H1 (cell line): Measurements from ENCODE around the gene PARD3. TPM values are rescaled to one million over a fixed set of nuclear protein-coding genes. Genes with fewer than 3 reads are reported as not detected.
A peak's percentile ranks its signal among the peaks of the same experiment; 100 is the strongest.

ENCODE experiments used
- CTCF ChIA-PET: fragments of 300-600 bp; sonication (Branson Sonifier 250); formaldehyde crosslinking; loops from one replicate; lab custom pipeline; 2021; ENCODE audit not compliant: partially characterized antibody; lab: Charles Lee
- POLR2A ChIA-PET: fragments of 300-600 bp; sonication (Branson Sonifier 250); formaldehyde crosslinking; loops from one replicate; lab custom pipeline; 2021; ENCODE audit warnings: inconsistent platforms; ENCODE audit not compliant: partially characterized antibody; lab: Charles Lee
- DNase-seq, 2 experiments: peaks; one replicate each; pipeline versions ENCODE4 v3.0.0 to v3.0.0-alpha.2; 2010 to 2022; ENCODE audit warnings: low spot score in 2 of 2, low read depth in 1 of 2, mixed read lengths in 1 of 2
- FAIRE-seq: peaks from 2 replicates; lab custom pipeline; 2011; peaks lifted over from hg19 to GRCh38; lab: Jason Lieb, UNC
- H2AFZ ChIP-seq: 2 replicates; pipeline ENCODE4 v1.8.1; 2012; ENCODE audit warnings: low read length, inconsistent platforms
- H2AK5ac ChIP-seq: 2 replicates; pipeline ENCODE4 v1.6.1; 2013; ENCODE audit warnings: low read depth, low read length
- H2BK120ac ChIP-seq: replicated peaks from 2 replicates; pipeline ENCODE3; 2013; ENCODE audit warnings: low read depth, low read length, inconsistent platforms
- H2BK12ac ChIP-seq: 2 replicates; pipeline ENCODE4 v1.6.1; 2013; ENCODE audit warnings: low read depth, low read length
- H2BK15ac ChIP-seq: 2 replicates; pipeline ENCODE4 v1.6.1; 2013; ENCODE audit warnings: low read length
- H2BK20ac ChIP-seq: 2 replicates; pipeline ENCODE4 v1.6.1; 2013; ENCODE audit warnings: low read length
- H2BK5ac ChIP-seq: 2 replicates; pipeline ENCODE4 v1.6.1; 2013; ENCODE audit warnings: low read depth, low read length
- H3K14ac ChIP-seq: 2 replicates; pipeline ENCODE4 v1.6.1; 2013; ENCODE audit warnings: inconsistent platforms; ENCODE audit not compliant: insufficient read length
- H3K18ac ChIP-seq: 2 replicates; pipeline ENCODE4 v1.6.1; 2013; ENCODE audit warnings: low read length; ENCODE audit errors: extremely low read depth
- H3K23ac ChIP-seq: 2 replicates; pipeline ENCODE4 v1.6.1; 2013; ENCODE audit warnings: inconsistent platforms; ENCODE audit not compliant: insufficient read length
- H3K23me2 ChIP-seq: 2 replicates; pipeline ENCODE4 v1.6.1; 2013; ENCODE audit warnings: low read depth, low read length
- H3K27ac ChIP-seq: 2 replicates; pipeline ENCODE4 v1.6.1; 2011; ENCODE audit warnings: low read depth, low read length, inconsistent platforms
- H3K27me3 ChIP-seq, 4 experiments: replicated peaks in 1 of 4; 1 replicate in 1 of 4; 2 replicates in 3 of 4; pipeline versions ENCODE4 v1.6.1 to v1.8.1; 2011 to 2013; ENCODE audit warnings: low read length in 3 of 4, mild to moderate bottlenecking in 3 of 4, inconsistent platforms in 2 of 4, mixed read lengths in 2 of 4, moderate library complexity in 1 of 4; ENCODE audit not compliant: control insufficient read depth in 3 of 4, insufficient read depth in 3 of 4; ENCODE audit errors: extremely low read depth in 1 of 4
- H3K36me3 ChIP-seq, 4 experiments: 2 replicates each; pipeline versions ENCODE4 v1.6.1 to v1.8.1; 2011 to 2013; ENCODE audit warnings: mild to moderate bottlenecking in 4 of 4, low read length in 3 of 4, moderate library complexity in 2 of 4, control low read depth in 1 of 4, inconsistent platforms in 1 of 4; ENCODE audit not compliant: insufficient read depth in 4 of 4, control insufficient read depth in 2 of 4
- H3K4ac ChIP-seq: replicated peaks from 2 replicates; pipeline ENCODE3; 2013; ENCODE audit warnings: low read length, low read depth, mixed read lengths, inconsistent platforms; ENCODE audit not compliant: insufficient read length
- H3K4me1 ChIP-seq, 4 experiments: replicated peaks in 1 of 4; 1 replicate in 1 of 4; 2 replicates in 3 of 4; pipeline versions ENCODE4 v1.6.1 to v1.8.1; 2011 to 2013; ENCODE audit warnings: low read length in 3 of 4, inconsistent platforms in 2 of 4, mixed read lengths in 1 of 4; ENCODE audit not compliant: insufficient read depth in 4 of 4, control insufficient read depth in 3 of 4
- H3K4me2 ChIP-seq, 2 experiments: 2 replicates each; pipeline versions ENCODE4 v1.6.1 to v1.8.1; 2011 to 2013; ENCODE audit warnings: low read depth in 2 of 2, low read length in 2 of 2, control low read depth in 1 of 2, inconsistent platforms in 1 of 2, mild to moderate bottlenecking in 1 of 2; ENCODE audit not compliant: insufficient read depth in 1 of 2
- H3K4me3 ChIP-seq, 4 experiments: fragments of 200-600, 300-600 bp in 1 of 4; sonication (generic), shearing (Covaris generic), sonication (Bioruptor Twin) in 1 of 4; 2 replicates each; pipeline versions ENCODE4 v1.5.1 to v1.8.1; 2011 to 2016; ENCODE audit warnings: low read length in 4 of 4, low read depth in 3 of 4, control low read depth in 2 of 4, inconsistent platforms in 2 of 4, mild to moderate bottlenecking in 2 of 4, mixed read lengths in 1 of 4, moderate library complexity in 1 of 4; ENCODE audit not compliant: insufficient read depth in 2 of 4; ENCODE audit errors: extremely low read depth in 1 of 4
- H3K56ac ChIP-seq: replicated peaks from 2 replicates; pipeline ENCODE3; 2013; ENCODE audit warnings: low read depth, mild to moderate bottlenecking, mixed read lengths, low read length, inconsistent platforms; ENCODE audit not compliant: insufficient read length
- H3K79me1 ChIP-seq: 2 replicates; pipeline ENCODE4 v1.6.1; 2013; ENCODE audit warnings: low read depth, low read length, control low read depth
- H3K79me2 ChIP-seq, 2 experiments: 2 replicates each; pipeline versions ENCODE4 v1.6.1 to v1.8.1; 2012 to 2013; ENCODE audit warnings: low read length in 2 of 2, mild to moderate bottlenecking in 2 of 2, inconsistent platforms in 1 of 2; ENCODE audit not compliant: insufficient read depth in 2 of 2, control insufficient read depth in 1 of 2
- H3K9ac ChIP-seq, 4 experiments: replicated peaks in 1 of 4; 1 replicate in 1 of 4; 2 replicates in 3 of 4; pipeline versions ENCODE4 v1.6.1 to v1.8.1; 2011 to 2013; ENCODE audit warnings: low read depth in 3 of 4, low read length in 3 of 4, control low read depth in 2 of 4, mild to moderate bottlenecking in 2 of 4, moderate library complexity in 2 of 4, inconsistent platforms in 1 of 4; ENCODE audit errors: extremely low read depth in 1 of 4
- H3K9me3 ChIP-seq, 2 experiments: 2 replicates each; pipeline versions ENCODE4 v1.6.1 to v1.8.1; 2012 to 2013; ENCODE audit warnings: mild to moderate bottlenecking in 2 of 2, moderate library complexity in 2 of 2, control low read depth in 1 of 2, inconsistent platforms in 1 of 2, low read depth in 1 of 2, low read length in 1 of 2, mixed read lengths in 1 of 2; ENCODE audit not compliant: insufficient read depth in 2 of 2
- H4K20me1 ChIP-seq, 2 experiments: replicated peaks in 1 of 2; 2 replicates each; pipeline versions ENCODE3 to v1.8.1; 2011 to 2013; ENCODE audit warnings: inconsistent platforms in 2 of 2, low read length in 2 of 2, mild to moderate bottlenecking in 1 of 2; ENCODE audit not compliant: insufficient read depth in 2 of 2, control insufficient read depth in 1 of 2
- H4K5ac ChIP-seq: 2 replicates; pipeline ENCODE4 v1.6.1; 2013; ENCODE audit warnings: low read length, low read depth, mixed read lengths, inconsistent platforms; ENCODE audit not compliant: insufficient read length
- H4K8ac ChIP-seq: 2 replicates; pipeline ENCODE4 v1.8.0; 2013; ENCODE audit warnings: mild to moderate bottlenecking, moderate library complexity, low read length, inconsistent platforms; ENCODE audit not compliant: insufficient read depth; ENCODE audit errors: extremely low read depth
- H4K91ac ChIP-seq: replicated peaks from 2 replicates; pipeline ENCODE3; 2013; ENCODE audit warnings: low read length, mixed read lengths, inconsistent platforms; ENCODE audit not compliant: insufficient read length
- HDAC2 ChIP-seq, 2 experiments: fragments of 300-600 bp in 1 of 2; sonication (generic) in 1 of 2; IDR thresholded peaks; 2 replicates each; pipeline ENCODE4 v1.6.1; 2011 to 2012; ENCODE audit warnings: low read depth in 2 of 2, low read length in 2 of 2, mild to moderate bottlenecking in 2 of 2, moderate library complexity in 2 of 2, borderline replicate concordance in 1 of 2, inconsistent platforms in 1 of 2
- KDM4A ChIP-seq: IDR thresholded peaks from one replicate; pipeline ENCODE4 v1.7.1; 2012; ENCODE audit warnings: low read depth, mild to moderate bottlenecking, moderate library complexity, low read length, inconsistent platforms; ENCODE audit not compliant: severe bottlenecking
- KDM5A ChIP-seq: fragments of 200-600 bp; IDR thresholded peaks from 2 replicates; pipeline ENCODE4 v1.7.1; 2012; ENCODE audit warnings: mild to moderate bottlenecking, low read length, inconsistent platforms, mixed read lengths
- POLR2AphosphoS5 ChIP-seq: IDR thresholded peaks from 2 replicates; pipeline ENCODE4 v1.6.1; 2011; ENCODE audit warnings: low read depth, low read length
- RAD21 ChIP-seq, 2 experiments: IDR thresholded peaks in 1 of 2; conservative IDR thresholded peaks in 1 of 2; 2 replicates each; pipeline ENCODE4 v1.6.1; 2011; ENCODE audit warnings: low read depth in 2 of 2, low read length in 2 of 2, improper control_type of control experiment in 1 of 2, inconsistent platforms in 1 of 2, mild to moderate bottlenecking in 1 of 2, moderate library complexity in 1 of 2
- SP2 ChIP-seq: IDR thresholded peaks from 2 replicates; pipeline ENCODE4 v1.6.1; 2012; ENCODE audit warnings: mild to moderate bottlenecking, low read length, inconsistent platforms
- SRF ChIP-seq: IDR thresholded peaks from 2 replicates; pipeline ENCODE4 v1.6.1; 2011; ENCODE audit warnings: mild to moderate bottlenecking, low read depth, low read length, moderate library complexity
- SUZ12 ChIP-seq: fragments of 200-600 bp; sonication (generic); IDR thresholded peaks from 2 replicates; pipeline ENCODE4 v1.6.1; 2012; ENCODE audit warnings: mild to moderate bottlenecking, inconsistent platforms, low read length, moderate library complexity, mixed read lengths
- WGBS, 2 experiments: shearing (Covaris generic) in 1 of 2; methylation state at CpG; one replicate each; pipeline versions ENCODE4 v1.1.6 to v1.1.7; 2013 to 2015; ENCODE audit warnings: low lambda C conversion rate in 2 of 2, mixed read lengths in 2 of 2, inconsistent platforms in 1 of 2, low coverage in 1 of 2, missing lambda C conversion rate in 1 of 2; ENCODE audit not compliant: insufficient replicate concordance in 2 of 2, insufficient coverage in 1 of 2, insufficient read length in 1 of 2; ENCODE audit errors: extremely low coverage in 1 of 2, missing lambda C conversion rate in 1 of 2; 5-methylcytosine and 5-hydroxymethylcytosine counted together
- polyA plus RNA-seq, 7 experiments: library from polyadenylated mRNA; depleted of rRNA in 3 of 7; stranded (reverse) in 5 of 7; unstranded in 2 of 7; fragments of >200 nt in 5 of 7; fragments of 200-250 nt in 2 of 7; gene quantifications; 1 replicate in 5 of 7; 2 replicates in 1 of 7; 4 replicates in 1 of 7; pipeline versions ENCODE4 v1.2.1 to v1.2.3, GENCODE V29; 2011 to 2013; ENCODE audit warnings: missing spikeins in 2 of 7, mixed read lengths in 2 of 7
- total RNA-seq: library from RNA; stranded (reverse); fragmentation: NEBNext Ultra II Directional; extraction: Animal tissue kit (Norgen Biotek cat#: 25700); gene quantifications from 2 replicates; pipeline ENCODE4 v1.2.1, GENCODE V29; 2021
- TF ChIP-seq, protein P1 (sequence below), 3 experiments: IDR thresholded peaks; 1 replicate in 2 of 3; 2 replicates in 1 of 3; pipeline versions ENCODE4 v1.5.1 to v1.6.1; 2011; ENCODE audit warnings: low read length in 3 of 3, mild to moderate bottlenecking in 3 of 3, inconsistent platforms in 2 of 3, low read depth in 1 of 3, moderate library complexity in 1 of 3; ENCODE audit not compliant: insufficient read depth in 1 of 3; ENCODE audit errors: control extremely low read depth in 1 of 3
- TF ChIP-seq, protein P2 (sequence below): IDR thresholded peaks from 2 replicates; pipeline ENCODE4 v1.6.1; 2012; ENCODE audit warnings: inconsistent platforms

The PARD3 gene
- total and polyA plus RNA-seq, 2 of the 8 experiments (the other 6 are each of a cell fraction or from before 2014, with no cell fraction given): 19.7 to 49.1 TPM

DNA sequence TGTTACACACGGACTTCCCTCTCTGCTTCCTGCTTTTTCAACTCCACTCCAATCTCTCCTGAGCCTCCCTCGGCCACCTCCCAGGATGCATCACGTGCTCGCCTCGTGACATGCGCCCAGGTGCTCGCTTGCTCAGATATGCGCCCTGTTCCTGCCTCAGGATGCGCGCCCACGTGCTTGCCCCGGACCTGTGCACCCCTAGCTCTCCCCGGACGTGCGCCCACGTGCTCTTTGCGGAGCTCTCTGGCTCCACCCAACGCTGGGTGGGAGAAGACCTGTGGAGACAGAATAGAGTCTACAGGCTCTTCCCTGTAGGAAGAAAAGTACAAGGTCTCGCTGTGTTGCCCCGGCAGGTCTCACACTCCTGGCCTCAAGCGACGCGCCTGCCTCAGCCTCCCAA is 23.1 kb downstream of the PARD3 start:
- Histone ChIP-seq H3K79me1 (peaks cover 20% of the 10 kb centered on the region), H3K27me3 (no peaks in the 10 kb centered on the region), H2BK120ac (no peak overlapping the region), H2AK5ac (no peak overlapping the region), H3K23me2 (no peaks in the 10 kb centered on the region), H3K27ac (no peak overlapping the region), H3K4me3 (no peak overlapping the region), H3K9me3 (no peaks in the 10 kb centered on the region), H2BK20ac (0 out of 2 replicates have a peak overlapping the region, but pooled peaks have one; percentile 48), H3K56ac (no peak overlapping the region), H2BK15ac (no peak overlapping the region), H2BK5ac (peak overlapping the region; percentile 66; the same call in 1 of the 2 replicates), H3K4me2 (no peak overlapping the region), H3K14ac (no peak overlapping the region), H2BK12ac (no peak overlapping the region), H3K9ac (no peak overlapping the region), H3K4me1 (peaks cover 0 to 7% (median 2%) of the 10 kb centered on the region in 4 experiments; a peak in 1 of 7 replicates), H3K79me2 (peaks cover 5 to 98% of the 10 kb centered on the region in 2 experiments), H3K23ac (no peak overlapping the region), H4K91ac (no peak overlapping the region), H2AFZ (no peak overlapping the region), H4K8ac (no peak overlapping the region), H3K18ac (peak overlapping the region; percentile 32), H4K20me1 (peaks cover 2 to 22% of the 10 kb centered on the region in 2 experiments), H4K5ac (no peak overlapping the region), H3K4ac (no peak overlapping the region), H3K36me3 (no peaks in the 10 kb centered on the region; a peak in 1 of 8 replicates)
- ChIA-PET CTCF (interaction anchor here (0.9 to 4.0 kb wide), 7 partner anchors 11 to 195 kb away, joined by 3 to 12 read pairs (median 3); no protein-coding TSS in a partner anchor), POLR2A (no interaction called here)
- WGBS, 2 experiments: 88% methylated on average over 23 of the region's 23 CpGs; no CpG with 5 or more reads in 1 of the 2 experiments
- DNase-seq: no peak
- no peak for FAIRE-seq
- TF ChIP-seq SP2 (no peak), HDAC2 (IDR thresholded peaks at IDR 0.05; ENCODE audit: borderline replicate concordance in 1 of 2, low read depth in 2 of 2, low read length in 2 of 2) (no peak), RAD21 (IDR thresholded peaks at IDR 0.05 in 1 of 2, conservative IDR thresholded peaks at IDR 0.05 in 1 of 2; ENCODE audit: low read depth in 2 of 2, low read length in 2 of 2) (peak; percentile 15 to 45; a peak in 2 of 4 replicates), SUZ12 (no peak), KDM4A (no peak), KDM5A (no peak), SRF (no peak), POLR2AphosphoS5 (no peak)
- TF ChIP-seq, protein P1, sequence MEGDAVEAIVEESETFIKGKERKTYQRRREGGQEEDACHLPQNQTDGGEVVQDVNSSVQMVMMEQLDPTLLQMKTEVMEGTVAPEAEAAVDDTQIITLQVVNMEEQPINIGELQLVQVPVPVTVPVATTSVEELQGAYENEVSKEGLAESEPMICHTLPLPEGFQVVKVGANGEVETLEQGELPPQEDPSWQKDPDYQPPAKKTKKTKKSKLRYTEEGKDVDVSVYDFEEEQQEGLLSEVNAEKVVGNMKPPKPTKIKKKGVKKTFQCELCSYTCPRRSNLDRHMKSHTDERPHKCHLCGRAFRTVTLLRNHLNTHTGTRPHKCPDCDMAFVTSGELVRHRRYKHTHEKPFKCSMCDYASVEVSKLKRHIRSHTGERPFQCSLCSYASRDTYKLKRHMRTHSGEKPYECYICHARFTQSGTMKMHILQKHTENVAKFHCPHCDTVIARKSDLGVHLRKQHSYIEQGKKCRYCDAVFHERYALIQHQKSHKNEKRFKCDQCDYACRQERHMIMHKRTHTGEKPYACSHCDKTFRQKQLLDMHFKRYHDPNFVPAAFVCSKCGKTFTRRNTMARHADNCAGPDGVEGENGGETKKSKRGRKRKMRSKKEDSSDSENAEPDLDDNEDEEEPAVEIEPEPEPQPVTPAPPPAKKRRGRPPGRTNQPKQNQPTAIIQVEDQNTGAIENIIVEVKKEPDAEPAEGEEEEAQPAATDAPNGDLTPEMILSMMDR (IDR thresholded peaks at IDR 0.05; ENCODE audit: control extremely low read depth in 1 of 3, insufficient read depth in 1 of 3, low read depth in 1 of 3, low read length in 3 of 3): 0 out of 4 replicates have a peak, but pooled peaks of 1 of the 3 experiments have one; percentile 16
- TF ChIP-seq, protein P2, sequence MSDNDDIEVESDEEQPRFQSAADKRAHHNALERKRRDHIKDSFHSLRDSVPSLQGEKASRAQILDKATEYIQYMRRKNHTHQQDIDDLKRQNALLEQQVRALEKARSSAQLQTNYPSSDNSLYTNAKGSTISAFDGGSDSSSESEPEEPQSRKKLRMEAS: peak; percentile 60; the same call in 1 of the 2 replicates
